GM08714 (cell line): Measurements from ENCODE around the gene MAPK12.

ENCODE experiments used
- H3K4me3 ChIP-seq: fragments of 200-500 bp; sonication (Bioruptor generic); 2 replicates; pipeline ENCODE4 v1.5.1; 2014; ENCODE audit warnings: mild to moderate bottlenecking, low read length, inconsistent platforms
- ZNF274 ChIP-seq: IDR thresholded peaks from 2 replicates; pipeline ENCODE4 v1.6.1; 2012; ENCODE audit warnings: mild to moderate bottlenecking, low read depth, low read length

The MAPK12 gene

DNA sequence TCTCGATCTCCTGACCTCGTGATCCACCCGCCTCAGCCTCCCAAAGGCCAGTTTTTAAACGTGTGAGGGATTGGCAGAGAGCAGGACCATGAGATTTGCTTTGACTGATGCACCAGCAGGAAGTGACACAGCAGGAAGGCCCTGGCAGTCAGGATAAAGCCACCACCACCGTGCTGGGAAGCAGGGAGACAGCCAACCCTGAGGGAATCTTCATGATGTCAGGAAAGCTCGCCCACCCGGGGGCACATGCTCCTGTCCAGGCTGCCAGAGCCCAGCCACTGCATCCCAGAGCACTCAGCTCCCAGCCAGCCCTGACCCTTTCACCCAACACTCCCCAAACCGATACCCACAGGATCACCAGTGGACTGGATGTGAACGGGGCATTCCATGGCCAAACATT is 22.7 kb downstream of the MAPK12 start:
- no peak overlapping the region for H3K4me3 ChIP-seq
- TF ChIP-seq ZNF274: no peak

- H3K4me3 ChIP-seq: no peak overlapping the region
- TF ChIP-seq ZNF274: no peak
Observed at GRCh38 chr22:50236731-50237409, 24.6 kb downstream of the MAPK12 start.

DNA sequence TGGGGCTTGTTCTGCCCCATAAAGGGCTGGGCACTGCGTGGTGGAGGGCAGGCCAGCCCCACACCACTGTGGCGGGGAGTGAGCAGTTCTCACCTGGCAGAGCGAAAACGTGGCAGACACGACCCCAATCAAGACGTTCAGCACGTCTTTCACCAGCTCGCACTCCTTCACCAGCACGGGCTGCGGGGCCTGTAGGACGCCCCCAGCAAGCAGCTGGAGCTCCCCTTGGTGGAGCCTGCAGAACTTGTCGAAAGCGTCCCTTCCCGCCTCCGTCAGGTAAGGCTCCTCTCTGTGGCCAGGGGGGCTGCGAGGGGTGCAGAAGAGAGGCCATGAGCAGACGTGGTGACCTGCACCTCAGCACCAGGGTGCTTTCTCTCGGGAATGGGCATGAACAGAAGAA is 28.3 kb downstream of the MAPK12 start:
- H3K4me3 ChIP-seq: no peak overlapping the region

GRCh38 chr22:50232481-50233151 is 28.9 kb downstream of the MAPK12 start:
- no peak for TF ChIP-seq ZNF274
- no peak overlapping the region for H3K4me3 ChIP-seq

More for the DNA sequence above, 28.3 kb downstream of the MAPK12 start:
- TF ChIP-seq ZNF274: no peak

DNA sequence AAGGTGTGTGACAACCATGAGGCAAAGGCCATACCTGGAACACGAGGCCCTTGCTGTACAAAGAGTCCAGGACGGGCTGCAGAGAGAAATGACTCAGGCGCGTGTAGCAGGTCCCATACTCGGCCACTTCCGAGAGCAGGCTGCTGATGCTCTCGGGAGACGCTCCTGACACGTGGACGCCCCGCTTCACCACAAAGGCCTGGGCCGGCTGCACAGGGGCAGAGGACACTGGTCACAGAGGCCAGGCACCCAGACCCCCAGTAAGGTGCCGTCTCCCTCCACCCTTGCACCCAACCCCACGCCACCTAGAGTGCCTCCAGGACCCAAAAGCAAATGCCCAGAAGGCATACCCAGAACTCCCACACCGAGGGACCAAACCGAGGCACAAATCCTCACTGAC is 32.1 kb downstream of the MAPK12 start:
- H3K4me3 ChIP-seq: no peak overlapping the region
- TF ChIP-seq ZNF274: no peak

DNA sequence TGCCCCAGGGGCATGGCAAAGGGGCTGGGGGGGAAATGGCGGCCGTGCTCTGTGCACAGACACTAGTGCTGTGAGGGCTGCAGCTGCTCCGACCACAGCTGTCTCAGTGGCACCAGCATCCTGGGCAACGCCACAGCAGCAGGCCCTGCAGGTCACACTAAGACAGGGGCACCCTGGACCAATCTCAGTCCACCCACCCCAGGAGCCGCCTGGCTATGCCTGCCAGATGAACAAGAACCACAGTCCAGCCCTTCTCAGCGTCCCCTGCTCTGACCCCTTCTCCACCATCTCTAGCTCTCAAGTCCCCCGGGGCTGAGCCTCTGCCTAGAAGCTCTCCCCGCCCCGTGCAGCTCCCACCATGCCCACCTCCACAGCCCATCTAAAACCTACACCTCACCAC is 33.1 kb downstream of the MAPK12 start:
- TF ChIP-seq ZNF274: no peak
- H3K4me3 ChIP-seq: no peak overlapping the region

DNA sequence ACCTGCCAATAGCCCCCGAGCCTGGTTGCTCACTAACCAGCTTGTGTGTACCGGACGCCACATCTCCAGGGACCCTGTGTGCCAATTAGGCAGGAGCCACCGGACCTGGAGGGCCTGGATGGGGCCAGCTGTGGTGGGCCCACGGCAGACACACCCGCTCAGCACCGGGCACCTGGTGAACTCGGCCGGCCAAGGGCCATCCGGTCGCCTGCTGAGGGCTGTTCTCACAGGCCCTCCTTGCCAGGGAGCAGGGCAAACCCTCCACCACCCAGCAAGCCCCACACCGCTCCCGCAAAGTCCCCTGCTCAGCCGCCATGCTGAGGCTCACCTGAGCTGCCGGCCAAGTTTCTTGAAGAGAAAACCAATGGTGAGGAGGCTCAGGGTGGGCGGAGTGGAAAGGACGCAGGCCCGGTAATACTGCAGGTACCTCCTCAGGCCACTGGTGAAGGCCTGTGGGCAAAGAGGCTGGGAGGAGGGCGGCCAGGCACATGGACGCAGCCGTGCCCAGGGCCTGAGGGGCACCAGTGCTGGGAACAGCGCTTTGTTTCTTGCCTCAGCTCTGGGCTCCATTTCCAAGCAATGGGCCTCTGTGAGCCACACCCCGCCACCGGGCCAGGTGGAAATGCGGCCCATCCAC is 33.8 kb downstream of the MAPK12 start:
- no peak for TF ChIP-seq ZNF274
- H3K4me3 ChIP-seq: no peak overlapping the region

DNA sequence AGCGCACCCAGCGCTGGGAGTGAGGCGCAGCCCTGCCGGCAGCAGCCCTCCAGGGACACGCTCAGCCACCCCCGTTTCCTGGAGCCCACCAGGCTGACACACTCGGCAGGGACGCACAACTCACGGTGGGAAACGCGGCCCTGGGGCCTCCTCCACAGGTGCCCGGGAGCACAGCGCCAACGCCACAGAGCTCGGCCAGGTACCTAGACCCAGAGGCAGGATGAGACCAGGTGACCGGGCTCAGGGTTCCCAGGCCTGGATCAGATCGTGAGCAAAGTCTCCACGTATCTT is 34.7 kb downstream of the MAPK12 start:
- TF ChIP-seq ZNF274: no peak
- H3K4me3 ChIP-seq: no peak overlapping the region

DNA sequence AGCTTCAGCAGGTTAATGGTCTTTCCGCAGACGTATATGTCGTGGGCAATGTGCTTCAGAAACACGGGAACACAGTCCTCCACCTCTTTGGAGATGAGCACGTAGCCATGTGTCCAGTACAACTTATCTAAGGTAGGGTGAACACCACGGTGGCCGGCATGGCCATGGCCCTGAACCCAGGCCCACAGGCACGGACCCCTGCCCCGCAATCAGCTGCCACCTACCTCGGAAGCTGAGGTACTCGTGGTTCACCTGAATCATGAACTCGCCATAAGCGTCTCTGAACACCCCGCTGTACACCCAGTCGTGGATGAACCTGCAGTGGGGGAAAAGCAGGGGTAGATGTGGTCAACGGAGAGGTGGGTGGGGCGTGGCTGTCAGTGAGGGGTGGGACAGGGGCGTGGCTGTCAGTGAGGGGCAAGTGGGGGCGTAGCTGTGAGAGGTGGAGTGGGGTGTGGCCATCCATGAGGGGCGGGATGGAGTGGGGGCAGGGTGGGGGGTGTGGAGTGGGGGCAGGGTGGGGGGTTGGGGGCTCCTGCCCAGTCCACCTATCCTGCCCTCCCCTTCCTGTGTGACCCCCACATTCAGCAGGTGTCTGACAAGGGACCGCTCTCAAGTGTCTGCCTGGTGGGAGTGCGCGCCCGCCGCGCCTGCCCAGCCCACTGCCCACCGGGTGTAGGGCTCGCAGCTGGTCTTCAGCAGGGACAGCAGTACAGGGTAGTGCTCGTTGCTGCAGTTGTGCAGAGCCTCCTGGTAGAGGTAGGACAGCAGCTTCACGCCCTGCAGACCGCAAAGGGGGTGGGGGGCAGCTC is 35.2 kb downstream of the MAPK12 start:
- TF ChIP-seq ZNF274: no peak

DNA sequence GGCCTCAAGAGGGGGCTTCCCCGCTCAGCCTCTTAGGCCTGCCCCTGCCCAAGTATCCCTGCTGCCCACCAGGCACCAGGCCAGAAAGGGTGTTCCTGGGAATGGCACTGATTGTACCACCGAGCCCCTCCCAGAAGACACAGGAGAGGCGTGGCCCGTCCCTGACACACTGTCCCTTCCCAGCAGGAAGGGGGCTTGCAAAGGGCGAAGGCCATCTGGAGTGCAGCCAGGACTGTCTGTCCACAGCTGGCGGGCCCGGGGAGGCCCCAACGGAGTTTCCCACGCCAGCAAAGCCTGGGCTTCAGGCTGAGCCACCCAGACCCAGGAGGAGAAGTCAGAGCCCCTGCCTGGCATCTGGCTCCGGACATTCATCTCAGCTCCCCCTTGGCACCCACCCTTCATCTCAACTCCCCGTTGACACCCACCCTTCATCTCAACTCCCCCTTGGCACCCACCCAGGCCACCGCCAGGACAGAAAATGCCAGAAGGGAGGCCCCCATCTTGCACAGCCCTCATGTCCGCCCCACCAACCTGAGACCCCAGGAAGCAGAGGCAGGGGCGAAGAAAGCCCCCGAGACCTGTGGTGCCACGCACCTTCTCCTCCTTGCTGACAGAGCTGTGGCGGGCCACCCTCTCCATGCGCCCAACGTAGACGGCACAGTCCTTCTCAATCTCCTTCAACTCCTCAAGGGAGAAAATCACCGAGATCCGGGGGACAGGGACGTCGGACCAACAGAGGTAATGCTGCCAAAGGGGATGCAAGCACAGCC is 36.1 kb downstream of the MAPK12 start:
- no peak overlapping the region for H3K4me3 ChIP-seq
- no peak for TF ChIP-seq ZNF274

More for the DNA sequence above, 35.2 kb downstream of the MAPK12 start:
- no peak overlapping the region for H3K4me3 ChIP-seq

- TF ChIP-seq ZNF274: no peak
- H3K4me3 ChIP-seq: no peak overlapping the region
Observed at GRCh38 chr22:50224071-50224470, 37.4 kb downstream of the MAPK12 start.

DNA sequence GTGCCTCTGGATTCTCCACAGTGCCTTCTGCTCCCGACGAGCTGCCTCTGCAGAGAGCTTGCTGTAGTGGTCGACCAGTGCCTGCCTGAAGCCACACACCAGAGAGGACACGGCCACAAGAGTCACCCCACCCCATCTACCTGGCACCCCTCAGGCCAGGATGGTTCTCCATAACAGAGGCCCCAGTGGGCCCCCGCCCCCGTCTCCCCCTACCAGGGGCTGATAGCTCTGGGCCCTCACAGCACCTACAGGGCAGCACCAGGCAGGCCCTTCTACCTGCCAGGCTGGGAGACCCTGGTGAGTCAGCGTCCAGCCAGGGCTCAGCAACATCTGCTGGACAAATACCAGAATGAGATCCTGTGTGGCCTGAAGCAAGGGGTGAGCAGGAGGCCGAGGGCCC is 39.0 kb downstream of the MAPK12 start:
- no peak overlapping the region for H3K4me3 ChIP-seq
- TF ChIP-seq ZNF274: no peak

DNA sequence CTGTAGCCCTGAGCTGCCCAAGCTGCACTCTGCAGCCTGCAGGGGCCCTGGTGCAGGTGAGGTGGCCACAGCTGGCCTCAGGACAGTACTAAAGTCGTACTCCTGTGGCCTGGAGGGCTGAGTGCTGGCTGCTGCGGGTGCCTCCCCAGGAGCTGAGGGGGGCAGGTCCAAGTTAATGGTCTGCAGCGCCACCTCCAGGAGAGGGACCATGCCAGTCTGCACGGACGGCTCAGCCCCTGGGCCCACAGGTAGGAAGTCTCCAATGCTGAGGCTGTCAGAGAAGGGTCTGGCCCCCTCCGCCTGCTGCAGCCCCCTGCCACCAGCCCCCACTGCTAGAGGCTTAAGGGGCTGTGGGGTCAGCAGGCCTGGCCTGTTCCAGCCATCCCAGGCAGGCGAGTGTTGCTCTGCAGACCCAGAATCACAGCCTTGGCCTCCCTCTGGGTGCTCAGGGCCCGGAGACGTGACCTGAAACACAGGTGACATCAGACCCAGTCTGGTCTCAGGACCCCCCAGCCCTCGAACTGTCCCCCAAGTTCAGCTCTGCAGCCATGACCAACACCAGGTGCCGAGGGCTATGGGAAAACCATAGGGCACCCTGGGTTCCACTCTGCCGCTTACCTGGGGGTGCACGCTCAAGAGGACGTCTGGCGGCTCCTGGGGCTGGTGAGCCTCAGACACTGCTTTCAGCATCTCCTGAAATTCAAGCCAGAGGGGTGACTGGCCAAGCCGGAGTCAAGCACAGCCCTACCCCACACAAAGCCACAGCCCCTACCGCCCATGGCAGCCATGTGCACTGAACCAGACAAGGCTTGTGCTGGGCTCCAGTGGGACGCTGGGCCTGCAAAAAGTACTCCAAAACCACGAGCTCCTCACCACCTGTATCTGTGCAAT is 39.8 kb downstream of the MAPK12 start:
- TF ChIP-seq ZNF274: no peak
- no peak overlapping the region for H3K4me3 ChIP-seq
